Measurements from ENCODE around the gene NFU1.

The NFU1 gene

DNA sequence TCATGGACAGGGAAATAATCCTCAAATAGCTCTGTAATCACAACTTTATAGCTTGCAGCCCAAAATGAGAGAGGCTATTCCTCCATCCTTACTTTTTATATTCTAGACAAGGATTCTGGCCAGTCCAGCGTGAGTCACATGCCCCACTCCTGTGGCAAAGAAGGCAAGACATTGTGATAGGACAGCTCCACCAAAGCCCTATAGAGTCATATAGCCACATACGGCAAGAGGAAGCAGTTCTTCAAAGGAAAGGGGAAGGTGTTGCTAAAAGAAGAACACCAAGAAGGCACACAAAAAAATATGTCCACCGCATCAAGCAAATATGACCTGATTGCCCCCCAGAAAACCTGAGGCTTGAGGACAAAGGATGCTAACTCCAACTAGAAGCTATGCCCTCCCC is 46.8 kb downstream of the NFU1 start:
- no peaks in the 10 kb centered on the region for H3K9me3 ChIP-seq (ENCODE audit: insufficient read depth, low read depth, low read length)
- no peaks in the 10 kb centered on the region for H3F3A ChIP-seq (ENCODE audit: low read depth)
- H3K4me3 ChIP-seq (ENCODE audit: low read length, poor library complexity, severe bottlenecking): no peak overlapping the region
- H3K4me2 ChIP-seq (ENCODE audit: low read depth, low read length, poor library complexity, severe bottlenecking): no peak overlapping the region
- peaks cover 19% of the 10 kb centered on the region for H3K4me1 ChIP-seq (ENCODE audit: insufficient read depth, low read length, poor library complexity, severe bottlenecking)
- H2AFZ ChIP-seq (ENCODE audit: low read length): no peak overlapping the region
- TF ChIP-seq, protein P1, sequence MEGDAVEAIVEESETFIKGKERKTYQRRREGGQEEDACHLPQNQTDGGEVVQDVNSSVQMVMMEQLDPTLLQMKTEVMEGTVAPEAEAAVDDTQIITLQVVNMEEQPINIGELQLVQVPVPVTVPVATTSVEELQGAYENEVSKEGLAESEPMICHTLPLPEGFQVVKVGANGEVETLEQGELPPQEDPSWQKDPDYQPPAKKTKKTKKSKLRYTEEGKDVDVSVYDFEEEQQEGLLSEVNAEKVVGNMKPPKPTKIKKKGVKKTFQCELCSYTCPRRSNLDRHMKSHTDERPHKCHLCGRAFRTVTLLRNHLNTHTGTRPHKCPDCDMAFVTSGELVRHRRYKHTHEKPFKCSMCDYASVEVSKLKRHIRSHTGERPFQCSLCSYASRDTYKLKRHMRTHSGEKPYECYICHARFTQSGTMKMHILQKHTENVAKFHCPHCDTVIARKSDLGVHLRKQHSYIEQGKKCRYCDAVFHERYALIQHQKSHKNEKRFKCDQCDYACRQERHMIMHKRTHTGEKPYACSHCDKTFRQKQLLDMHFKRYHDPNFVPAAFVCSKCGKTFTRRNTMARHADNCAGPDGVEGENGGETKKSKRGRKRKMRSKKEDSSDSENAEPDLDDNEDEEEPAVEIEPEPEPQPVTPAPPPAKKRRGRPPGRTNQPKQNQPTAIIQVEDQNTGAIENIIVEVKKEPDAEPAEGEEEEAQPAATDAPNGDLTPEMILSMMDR (conservative IDR thresholded peaks at IDR 0.05; ENCODE audit: low read length): no peak
- no peak for TF ChIP-seq EZH2phosphoT487 (IDR thresholded peaks at IDR 0.05; ENCODE audit: borderline replicate concordance)
- no peaks in the 10 kb centered on the region for H3K27me3 ChIP-seq (ENCODE audit: insufficient read depth, low read length, poor library complexity, severe bottlenecking)
- H3K9ac ChIP-seq (ENCODE audit: low read depth, low read length, poor library complexity, severe bottlenecking): no peak overlapping the region
- H3K9me2 ChIP-seq (replicated peaks; ENCODE audit: low read depth, low read length): no peaks in the 10 kb centered on the region
- peaks cover 23% of the 10 kb centered on the region for H3K79me2 ChIP-seq (ENCODE audit: insufficient read depth, low read length)
- peaks cover 9% of the 10 kb centered on the region for H4K20me1 ChIP-seq (ENCODE audit: insufficient read depth, low read length, poor library complexity, severe bottlenecking)
- H3K36me3 ChIP-seq (ENCODE audit: insufficient read depth, low read length): peaks cover 6% of the 10 kb centered on the region; the same call in 1 of the 2 replicates

DNA sequence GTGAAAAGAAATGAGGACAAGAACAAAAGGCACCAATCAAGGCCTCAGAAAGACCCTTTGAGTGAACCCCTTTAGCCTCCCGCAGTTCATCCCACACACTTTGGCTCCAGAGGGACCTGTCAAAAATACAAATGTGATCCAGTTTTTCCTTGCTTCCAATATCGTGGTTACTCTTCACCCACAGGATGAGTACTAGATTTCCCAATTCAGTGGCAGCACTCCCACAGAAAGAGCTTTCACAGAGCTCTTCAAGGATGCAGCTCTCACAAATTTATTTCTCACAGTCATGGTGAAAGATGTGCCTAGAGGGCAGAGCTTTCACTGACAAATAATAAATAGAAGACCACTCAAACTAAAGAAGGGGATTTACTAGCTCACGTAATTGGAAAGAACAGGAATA is 47.2 kb downstream of the NFU1 start:
- H3F3A ChIP-seq (ENCODE audit: low read depth): no peaks in the 10 kb centered on the region
- no peaks in the 10 kb centered on the region for H3K27me3 ChIP-seq (ENCODE audit: insufficient read depth, low read length, poor library complexity, severe bottlenecking)

DNA sequence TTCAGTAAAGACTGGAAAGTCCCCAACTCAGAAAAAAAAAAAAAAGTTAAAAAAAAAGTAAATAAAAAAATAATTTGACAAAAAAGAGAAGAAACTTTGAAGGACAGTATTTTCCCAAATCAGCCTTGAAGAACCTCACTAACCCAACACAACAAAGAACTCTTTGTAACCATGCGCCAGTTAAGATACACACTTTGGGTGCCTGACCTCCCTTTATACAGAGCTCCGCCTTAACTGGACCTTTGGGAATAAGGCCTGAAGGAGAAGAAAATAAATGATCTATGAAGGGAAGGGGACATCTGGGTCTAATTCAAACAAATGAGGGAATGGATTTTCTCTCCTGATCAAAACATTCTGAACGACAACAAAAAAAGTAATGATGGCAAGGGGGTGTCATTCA is 48.0 kb downstream of the NFU1 start:
- Histone ChIP-seq H3K79me2 (ENCODE audit: insufficient read depth, low read length) (peaks cover 35% of the 10 kb centered on the region), H3K9me3 (ENCODE audit: insufficient read depth, low read depth, low read length) (no peaks in the 10 kb centered on the region), H3K27me3 (ENCODE audit: insufficient read depth, low read length, poor library complexity, severe bottlenecking) (no peaks in the 10 kb centered on the region), H3K9ac (ENCODE audit: low read depth, low read length, poor library complexity, severe bottlenecking) (no peak overlapping the region), H3K9me2 (replicated peaks; ENCODE audit: low read depth, low read length) (no peaks in the 10 kb centered on the region), H2AFZ (ENCODE audit: low read length) (no peak overlapping the region), H3K4me2 (ENCODE audit: low read depth, low read length, poor library complexity, severe bottlenecking) (no peak overlapping the region), H3F3A (ENCODE audit: low read depth) (no peaks in the 10 kb centered on the region), H3K4me1 (ENCODE audit: insufficient read depth, low read length, poor library complexity, severe bottlenecking) (peaks cover 22% of the 10 kb centered on the region), H3K4me3 (ENCODE audit: low read length, poor library complexity, severe bottlenecking) (no peak overlapping the region), H4K20me1 (ENCODE audit: insufficient read depth, low read length, poor library complexity, severe bottlenecking) (peaks cover 16% of the 10 kb centered on the region), H3K36me3 (ENCODE audit: insufficient read depth, low read length) (no peaks in the 10 kb centered on the region)
- TF ChIP-seq, protein P1 (conservative IDR thresholded peaks at IDR 0.05; ENCODE audit: low read length): no peak
- TF ChIP-seq EZH2phosphoT487 (IDR thresholded peaks at IDR 0.05; ENCODE audit: borderline replicate concordance): no peak

More for the DNA sequence above, 47.2 kb downstream of the NFU1 start:
- Histone ChIP-seq H3K9me2 (replicated peaks; ENCODE audit: low read depth, low read length) (no peaks in the 10 kb centered on the region), H3K4me1 (ENCODE audit: insufficient read depth, low read length, poor library complexity, severe bottlenecking) (peaks cover 20% of the 10 kb centered on the region), H3K4me3 (ENCODE audit: low read length, poor library complexity, severe bottlenecking) (no peak overlapping the region), H4K20me1 (ENCODE audit: insufficient read depth, low read length, poor library complexity, severe bottlenecking) (peaks cover 13% of the 10 kb centered on the region), H3K79me2 (ENCODE audit: insufficient read depth, low read length) (peaks cover 28% of the 10 kb centered on the region), H3K36me3 (ENCODE audit: insufficient read depth, low read length) (peaks cover 4% of the 10 kb centered on the region; the same call in 1 of the 2 replicates), H3K9ac (ENCODE audit: low read depth, low read length, poor library complexity, severe bottlenecking) (no peak overlapping the region), H2AFZ (ENCODE audit: low read length) (no peak overlapping the region), H3K9me3 (ENCODE audit: insufficient read depth, low read depth, low read length) (no peaks in the 10 kb centered on the region), H3K4me2 (ENCODE audit: low read depth, low read length, poor library complexity, severe bottlenecking) (no peak overlapping the region)
- TF ChIP-seq EZH2phosphoT487 (IDR thresholded peaks at IDR 0.05; ENCODE audit: borderline replicate concordance): no peak
- TF ChIP-seq, protein P1 (conservative IDR thresholded peaks at IDR 0.05; ENCODE audit: low read length): no peak
